Measurements from ENCODE around the gene SPAG16.

The SPAG16 gene

GRCh38 chr2:213281156-213281555, 3.1 kb upstream of the SPAG16 start:
- no peak overlapping the region for H3K4me3 ChIP-seq (ENCODE audit: low read length)
- TF ChIP-seq, protein P1, sequence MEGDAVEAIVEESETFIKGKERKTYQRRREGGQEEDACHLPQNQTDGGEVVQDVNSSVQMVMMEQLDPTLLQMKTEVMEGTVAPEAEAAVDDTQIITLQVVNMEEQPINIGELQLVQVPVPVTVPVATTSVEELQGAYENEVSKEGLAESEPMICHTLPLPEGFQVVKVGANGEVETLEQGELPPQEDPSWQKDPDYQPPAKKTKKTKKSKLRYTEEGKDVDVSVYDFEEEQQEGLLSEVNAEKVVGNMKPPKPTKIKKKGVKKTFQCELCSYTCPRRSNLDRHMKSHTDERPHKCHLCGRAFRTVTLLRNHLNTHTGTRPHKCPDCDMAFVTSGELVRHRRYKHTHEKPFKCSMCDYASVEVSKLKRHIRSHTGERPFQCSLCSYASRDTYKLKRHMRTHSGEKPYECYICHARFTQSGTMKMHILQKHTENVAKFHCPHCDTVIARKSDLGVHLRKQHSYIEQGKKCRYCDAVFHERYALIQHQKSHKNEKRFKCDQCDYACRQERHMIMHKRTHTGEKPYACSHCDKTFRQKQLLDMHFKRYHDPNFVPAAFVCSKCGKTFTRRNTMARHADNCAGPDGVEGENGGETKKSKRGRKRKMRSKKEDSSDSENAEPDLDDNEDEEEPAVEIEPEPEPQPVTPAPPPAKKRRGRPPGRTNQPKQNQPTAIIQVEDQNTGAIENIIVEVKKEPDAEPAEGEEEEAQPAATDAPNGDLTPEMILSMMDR (conservative IDR thresholded peaks at IDR 0.05; ENCODE audit: low read length), result no peak
- DNase-seq (ENCODE audit: low read depth), result peak; percentile 76

GRCh38 chr2:213285404-213285803, 1.1 kb downstream of the SPAG16 start:
- H3K4me3 ChIP-seq (ENCODE audit: low read length), result peak overlapping the region; percentile 85
- no peak for DNase-seq (ENCODE audit: low read depth)
- TF ChIP-seq, protein P1 (conservative IDR thresholded peaks at IDR 0.05; ENCODE audit: low read length), result no peak

DNA sequence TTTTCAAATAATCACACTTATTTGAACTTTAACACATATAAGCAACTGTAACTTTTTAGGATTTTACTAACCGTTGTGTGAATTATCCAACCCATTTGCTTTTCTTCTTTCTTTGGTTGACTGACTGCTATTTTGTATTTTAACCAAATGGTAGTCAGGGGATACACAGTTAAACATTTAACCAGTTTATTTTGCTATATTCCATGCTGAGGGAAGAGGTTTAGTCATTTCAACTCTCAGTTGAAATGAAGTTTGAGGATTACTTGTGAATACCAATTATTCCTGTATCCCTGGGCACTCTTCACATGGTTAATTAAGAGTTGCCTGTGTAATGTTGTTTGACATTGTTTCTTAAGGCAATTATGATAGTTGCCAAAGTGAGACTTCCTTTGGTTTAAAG, 1.9 kb downstream of the SPAG16 start:
- TF ChIP-seq, protein P1 (conservative IDR thresholded peaks at IDR 0.05; ENCODE audit: low read length), result no peak
- H3K4me3 ChIP-seq (ENCODE audit: low read length), result no peak overlapping the region
- no peak for DNase-seq (ENCODE audit: low read depth)

- H3K4me3 ChIP-seq (ENCODE audit: low read length), result no peak overlapping the region
- DNase-seq (ENCODE audit: low read depth), result peak; percentile 11
- TF ChIP-seq, protein P1 (conservative IDR thresholded peaks at IDR 0.05; ENCODE audit: low read length), result no peak
Observed at GRCh38 chr2:213288913-213289700, 4.8 kb downstream of the SPAG16 start.

DNA sequence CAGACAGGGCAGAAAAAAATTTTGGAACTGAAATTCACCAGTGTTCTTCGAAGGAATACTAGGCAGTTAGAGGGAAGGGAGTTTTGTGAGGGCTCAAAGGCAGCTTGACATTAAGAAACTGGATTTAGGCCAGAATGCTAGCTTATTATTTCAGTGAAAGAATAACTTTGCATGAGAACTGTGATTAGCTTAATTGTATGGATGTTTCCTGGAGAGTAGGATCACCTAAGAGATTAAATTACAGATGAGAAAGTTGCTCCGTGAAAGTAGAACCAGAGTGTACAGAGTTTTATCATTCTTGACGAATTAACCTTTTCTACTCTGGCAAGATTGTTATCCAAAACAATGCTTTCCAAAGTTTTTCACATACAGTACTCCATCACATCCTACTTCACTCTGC, 6.2 kb downstream of the SPAG16 start:
- H3K4me3 ChIP-seq (ENCODE audit: low read length), result no peak overlapping the region
- no peak for DNase-seq (ENCODE audit: low read depth)
- TF ChIP-seq, protein P1 (conservative IDR thresholded peaks at IDR 0.05; ENCODE audit: low read length), result no peak

GRCh38 chr2:213296270-213296669, 12.0 kb downstream of the SPAG16 start:
- TF ChIP-seq, protein P1 (conservative IDR thresholded peaks at IDR 0.05; ENCODE audit: low read length), result no peak
- no peak for DNase-seq (ENCODE audit: low read depth)
- no peak overlapping the region for H3K4me3 ChIP-seq (ENCODE audit: low read length)

- peak; percentile 75 for DNase-seq (ENCODE audit: low read depth)
- TF ChIP-seq, protein P1 (conservative IDR thresholded peaks at IDR 0.05; ENCODE audit: low read length), result no peak
- no peak overlapping the region for H3K4me3 ChIP-seq (ENCODE audit: low read length)
Observed at GRCh38 chr2:213306316-213306942, 22.2 kb downstream of the SPAG16 start.

All from AG10803 (cell line).